ENCODE measurements around the gene UTP4. TPM values are rescaled to one million over a fixed set of nuclear protein-coding genes. Genes with fewer than 3 reads are reported as not detected.
"Not testable (repeated sequence)": the region's sequence is repeated elsewhere in the genome, so short reads cannot be mapped to it uniquely, and the experiment has no call there.

UTP4 gene
- total RNA-seq, 2 experiments from 2014 or later, result 21.1 to 67.3 TPM

DNA sequence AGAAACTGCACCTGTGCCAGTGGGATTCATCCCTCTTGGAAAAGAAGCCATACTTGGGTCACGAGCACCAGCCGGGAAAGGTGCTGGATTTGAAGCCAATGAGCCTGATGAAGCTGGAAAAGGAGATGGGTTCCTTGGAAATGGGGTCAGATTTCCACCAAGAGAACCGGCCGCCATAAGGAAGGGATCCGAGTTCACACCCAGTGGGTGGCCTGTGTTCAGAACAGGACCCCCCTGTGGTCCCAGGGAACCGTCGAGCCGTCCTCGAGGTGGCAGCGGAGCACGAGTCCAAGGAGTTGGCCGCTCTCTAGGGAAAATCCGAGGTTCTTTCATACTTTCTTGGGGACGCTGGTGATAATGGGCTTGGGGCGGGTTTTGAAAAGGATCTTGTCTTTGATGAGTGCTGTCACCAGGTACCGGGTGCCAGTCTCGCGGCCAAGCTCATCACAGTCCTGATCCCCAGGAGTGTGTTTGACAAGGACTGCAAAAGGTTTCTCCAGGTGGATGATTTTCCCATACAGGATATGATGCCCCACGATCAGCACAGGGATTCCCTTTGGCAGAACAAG lies 12.3 kb upstream of the UTP4 start:
- POLR2A ChIA-PET, result interaction anchor here (1.0 kb wide), 1 partner anchor 10 kb away, joined by 3 read pairs; no protein-coding TSS in a partner anchor
- Histone ChIP-seq H3K9me2 (ENCODE audit: insufficient read depth, low read length) (no peaks in the 10 kb centered on the region), H3K79me2 (ENCODE audit: insufficient read depth, low read depth, low read length) (peaks cover 15% of the 10 kb centered on the region; the same call in 1 of the 2 replicates), H3K9me3 (ENCODE audit: low read length) (no peaks in the 10 kb centered on the region), H3K4me1 (ENCODE audit: insufficient read depth, low read length, poor library complexity, severe bottlenecking) (no peaks in the 10 kb centered on the region), H3K27ac (ENCODE audit: low read depth, low read length, poor library complexity, severe bottlenecking) (no peak overlapping the region), H3K4me2 (ENCODE audit: low read length) (no peak overlapping the region), H3K4me3 (ENCODE audit: low read depth, low read length, poor library complexity, severe bottlenecking) (no peak overlapping the region), H3K36me3 (ENCODE audit: insufficient read depth, low read length) (peaks cover 97% of the 10 kb centered on the region), H2AFZ (ENCODE audit: low read length) (no peak overlapping the region), H4K20me1 (ENCODE audit: insufficient read depth, low read length) (no peaks in the 10 kb centered on the region)
- BruUV-seq (replicated peaks), result no TSS peak
- CTCF ChIA-PET (ENCODE audit: unreplicated experiment), result no interaction called here
- DNase-seq (ENCODE audit: low spot score), result no peak
- intact Hi-C loops (cut with micrococcal nuclease; ENCODE audit: unreplicated experiment), result no loop called here
- TF ChIP-seq, protein P1, sequence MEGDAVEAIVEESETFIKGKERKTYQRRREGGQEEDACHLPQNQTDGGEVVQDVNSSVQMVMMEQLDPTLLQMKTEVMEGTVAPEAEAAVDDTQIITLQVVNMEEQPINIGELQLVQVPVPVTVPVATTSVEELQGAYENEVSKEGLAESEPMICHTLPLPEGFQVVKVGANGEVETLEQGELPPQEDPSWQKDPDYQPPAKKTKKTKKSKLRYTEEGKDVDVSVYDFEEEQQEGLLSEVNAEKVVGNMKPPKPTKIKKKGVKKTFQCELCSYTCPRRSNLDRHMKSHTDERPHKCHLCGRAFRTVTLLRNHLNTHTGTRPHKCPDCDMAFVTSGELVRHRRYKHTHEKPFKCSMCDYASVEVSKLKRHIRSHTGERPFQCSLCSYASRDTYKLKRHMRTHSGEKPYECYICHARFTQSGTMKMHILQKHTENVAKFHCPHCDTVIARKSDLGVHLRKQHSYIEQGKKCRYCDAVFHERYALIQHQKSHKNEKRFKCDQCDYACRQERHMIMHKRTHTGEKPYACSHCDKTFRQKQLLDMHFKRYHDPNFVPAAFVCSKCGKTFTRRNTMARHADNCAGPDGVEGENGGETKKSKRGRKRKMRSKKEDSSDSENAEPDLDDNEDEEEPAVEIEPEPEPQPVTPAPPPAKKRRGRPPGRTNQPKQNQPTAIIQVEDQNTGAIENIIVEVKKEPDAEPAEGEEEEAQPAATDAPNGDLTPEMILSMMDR (conservative IDR thresholded peaks at IDR 0.05; ENCODE audit: low read length), result no peak
- TF ChIP-seq EZH2phosphoT487 (IDR thresholded peaks at IDR 0.05; ENCODE audit: borderline replicate concordance, low read depth, low read length), result no peak

DNA sequence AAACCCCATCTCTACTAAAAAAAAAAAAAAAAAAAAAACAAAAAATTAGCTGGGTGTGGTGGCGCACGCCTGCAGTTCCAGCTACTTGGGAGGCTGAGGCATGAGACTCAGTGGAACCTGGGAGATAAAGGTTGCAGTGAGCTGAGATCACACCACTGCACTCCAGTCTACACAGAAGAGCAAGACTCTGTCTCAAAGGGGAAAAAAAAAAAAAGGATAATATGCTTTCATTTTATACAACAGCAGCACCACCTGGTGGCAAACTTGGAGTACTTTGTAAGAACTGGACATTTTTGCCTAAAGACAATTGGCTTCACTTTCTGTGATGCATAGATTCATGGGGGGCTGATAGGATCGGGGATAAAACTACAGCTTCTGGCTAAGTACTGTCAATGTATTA lies 8.5 kb upstream of the UTP4 start:
- no peaks in the 10 kb centered on the region for H3K9me2 ChIP-seq (ENCODE audit: insufficient read depth, low read length)
- DNase-seq (ENCODE audit: low spot score), result peak; percentile 77
- no peaks in the 10 kb centered on the region for H3K9me3 ChIP-seq (ENCODE audit: low read length)
- no peaks in the 10 kb centered on the region for H3K4me1 ChIP-seq (ENCODE audit: insufficient read depth, low read length, poor library complexity, severe bottlenecking)
- peaks cover 90% of the 10 kb centered on the region for H3K36me3 ChIP-seq (ENCODE audit: insufficient read depth, low read length)
- BruUV-seq (replicated peaks), result no TSS peak
- no peak for TF ChIP-seq EZH2phosphoT487 (IDR thresholded peaks at IDR 0.05; ENCODE audit: borderline replicate concordance, low read depth, low read length)
- TF ChIP-seq, protein P1 (conservative IDR thresholded peaks at IDR 0.05; ENCODE audit: low read length), result peak; percentile 83
- peaks cover 46% of the 10 kb centered on the region for H3K79me2 ChIP-seq (ENCODE audit: insufficient read depth, low read depth, low read length)
- H4K20me1 ChIP-seq (ENCODE audit: insufficient read depth, low read length), result peaks cover 7% of the 10 kb centered on the region; the same call in 1 of the 2 replicates
- ChIA-PET CTCF (ENCODE audit: unreplicated experiment) (no interaction called here), POLR2A (interaction anchor here (0.6 to 2.9 kb wide), 4 partner anchors 9 to 324 kb away, joined by 4 to 16 read pairs (median 5); partner anchors contain the start of genes CHTF8 and UTP4)
- no peak overlapping the region for H3K27ac ChIP-seq (ENCODE audit: low read depth, low read length, poor library complexity, severe bottlenecking)
- H2AFZ ChIP-seq (ENCODE audit: low read length), result no peak overlapping the region
- no peak overlapping the region for H3K4me2 ChIP-seq (ENCODE audit: low read length)
- H3K4me3 ChIP-seq (ENCODE audit: low read depth, low read length, poor library complexity, severe bottlenecking), result no peak overlapping the region
- intact Hi-C loops (cut with micrococcal nuclease; ENCODE audit: unreplicated experiment), result loop anchor here (2.0 kb wide), 1 partner anchor 277 kb away; no protein-coding TSS in a partner anchor

DNA sequence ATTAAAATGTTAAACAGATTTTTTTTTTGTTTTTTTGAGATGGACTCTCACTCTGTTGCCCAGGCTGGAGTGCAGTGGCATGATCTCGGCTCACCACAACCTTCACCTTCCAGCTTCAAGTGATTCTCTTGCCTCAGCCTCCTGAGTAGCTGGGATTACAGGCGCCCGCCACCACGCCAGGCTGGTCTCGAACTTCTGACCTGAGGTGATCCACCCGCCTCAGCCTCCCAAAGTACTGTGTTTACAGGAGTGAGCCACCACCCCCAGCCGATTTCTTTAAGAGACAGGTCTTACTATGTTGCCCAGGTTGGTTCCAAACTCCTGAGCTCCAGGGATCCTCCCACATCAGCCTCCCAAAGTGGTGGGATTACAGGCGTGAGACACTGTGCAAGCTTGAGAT lies 8.0 kb upstream of the UTP4 start:
- H3K9me2 ChIP-seq (ENCODE audit: insufficient read depth, low read length); DNase-seq (ENCODE audit: low spot score); H3K27ac ChIP-seq (ENCODE audit: low read depth, low read length, poor library complexity, severe bottlenecking); H3K4me3 ChIP-seq (ENCODE audit: low read depth, low read length, poor library complexity, severe bottlenecking); H3K4me2 ChIP-seq (ENCODE audit: low read length); CTCF ChIA-PET (ENCODE audit: unreplicated experiment); BruUV-seq (replicated peaks); H3K9me3 ChIP-seq (ENCODE audit: low read length); H2AFZ ChIP-seq (ENCODE audit: low read length); H4K20me1 ChIP-seq (ENCODE audit: insufficient read depth, low read length); H3K4me1 ChIP-seq (ENCODE audit: insufficient read depth, low read length, poor library complexity, severe bottlenecking): not testable (repeated sequence)
- intact Hi-C loops (cut with micrococcal nuclease; ENCODE audit: unreplicated experiment), result loop anchor here (2.0 kb wide), 1 partner anchor 278 kb away; no protein-coding TSS in a partner anchor
- POLR2A ChIA-PET, result interaction anchor here (0.6 to 2.9 kb wide), 3 partner anchors 8 to 89 kb away, joined by 3 to 16 read pairs (median 5); partner anchors contain the start of genes CHTF8 and UTP4
- H3K79me2 ChIP-seq (ENCODE audit: insufficient read depth, low read depth, low read length), result peaks cover 49% of the 10 kb centered on the region
- peaks cover 88% of the 10 kb centered on the region for H3K36me3 ChIP-seq (ENCODE audit: insufficient read depth, low read length)

DNA sequence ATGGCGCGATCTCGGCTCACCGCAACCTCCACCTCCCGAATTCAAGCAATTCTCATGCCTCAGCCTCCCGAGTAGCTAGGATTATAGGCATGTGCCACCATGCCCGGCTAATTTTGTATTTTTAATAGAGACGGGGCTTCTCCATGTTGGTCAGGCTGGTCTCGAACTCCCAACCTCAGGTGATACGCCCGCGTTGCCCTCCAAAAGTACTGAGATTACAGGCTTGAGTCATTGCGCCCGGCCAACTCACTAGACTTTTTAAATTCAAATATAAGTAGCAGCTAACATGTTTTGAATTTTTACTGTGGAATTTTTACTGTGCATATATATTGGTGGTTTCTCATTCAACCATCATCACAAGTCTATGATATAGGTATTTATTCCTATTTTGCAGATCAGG lies 7.5 kb upstream of the UTP4 start:
- ChIA-PET POLR2A (interaction anchor here (0.7 kb wide), 1 partner anchor 89 kb away, joined by 5 read pairs; no protein-coding TSS in a partner anchor), CTCF (ENCODE audit: unreplicated experiment) (interaction anchor here (0.8 kb wide), 1 partner anchor 11 kb away, joined by 4 read pairs; no protein-coding TSS in a partner anchor)
- peaks cover 54% of the 10 kb centered on the region for H3K79me2 ChIP-seq (ENCODE audit: insufficient read depth, low read depth, low read length)
- not testable (repeated sequence) for H4K20me1 ChIP-seq (ENCODE audit: insufficient read depth, low read length); H3K27ac ChIP-seq (ENCODE audit: low read depth, low read length, poor library complexity, severe bottlenecking); H3K4me3 ChIP-seq (ENCODE audit: low read depth, low read length, poor library complexity, severe bottlenecking); H2AFZ ChIP-seq (ENCODE audit: low read length); H3K9me3 ChIP-seq (ENCODE audit: low read length); H3K9me2 ChIP-seq (ENCODE audit: insufficient read depth, low read length); H3K4me2 ChIP-seq (ENCODE audit: low read length); H3K4me1 ChIP-seq (ENCODE audit: insufficient read depth, low read length, poor library complexity, severe bottlenecking); BruUV-seq (replicated peaks); DNase-seq (ENCODE audit: low spot score)
- intact Hi-C loops (cut with micrococcal nuclease; ENCODE audit: unreplicated experiment), result loop anchor here (2.0 kb wide), 1 partner anchor 278 kb away; no protein-coding TSS in a partner anchor
- H3K36me3 ChIP-seq (ENCODE audit: insufficient read depth, low read length), result peaks cover 88% of the 10 kb centered on the region

Data from OCI-LY7 (cell line).